Transverse colon (tissue), 4 donors: ENCODE data around the gene RYR3. TPM values are rescaled to one million over a fixed set of nuclear protein-coding genes. Genes with fewer than 3 reads are reported as not detected.

Experiments used
- DNase-seq: peaks from one replicate; pipeline ENCODE4 v3.0.0-alpha.2; 2019
- H3K27ac ChIP-seq, 4 donors: fragments of 200-600 bp; sonication (generic); 2 replicates each; pipeline ENCODE4 v1.5.1; 2016 to 2018; ENCODE audit warnings: inconsistent platforms in 4 of 4
- H3K27me3 ChIP-seq: fragments of 200-600 bp; sonication (generic); 2 replicates; pipeline ENCODE4 v1.5.1; 2017; ENCODE audit warnings: inconsistent platforms
- H3K36me3 ChIP-seq, 4 donors: fragments of 200-600 bp; sonication (generic); 2 replicates each; pipeline ENCODE4 v1.5.1; 2017 to 2019; ENCODE audit warnings: inconsistent platforms in 4 of 4
- H3K4me1 ChIP-seq, 4 donors: fragments of 200-600 bp; sonication (generic); 2 replicates each; pipeline ENCODE4 v1.5.1; 2017 to 2020; ENCODE audit warnings: inconsistent platforms in 4 of 4
- H3K4me3 ChIP-seq, 4 donors: fragments of 200-600 bp; sonication (generic); 1 replicate in 1 of 4; 2 replicates in 3 of 4; pipeline versions ENCODE4 v1.5.1 to v1.6.1; 2017 to 2019; ENCODE audit warnings: inconsistent platforms in 4 of 4
- H3K9me3 ChIP-seq, 2 donors: fragments of 200-600 bp; sonication (generic); 2 replicates each; pipeline ENCODE4 v1.5.1; 2017 to 2019; ENCODE audit warnings: inconsistent platforms in 2 of 2
- EP300 ChIP-seq: sonication (generic); formaldehyde crosslinking; IDR thresholded peaks from one replicate; pipeline ENCODE4 v1.6.1; 2017; ENCODE audit warnings: antibody characterized with exemption, low read depth
- POLR2A ChIP-seq: fragments of 450-650 bp; IDR thresholded peaks from one replicate; pipeline ENCODE4 v1.6.1; 2016; ENCODE audit warnings: antibody characterized with exemption, mild to moderate bottlenecking, moderate library complexity
- POLR2AphosphoS5 ChIP-seq, 3 donors: sonication (generic); formaldehyde crosslinking; IDR thresholded peaks; one replicate each; pipeline ENCODE4 v1.6.1; 2016; ENCODE audit warnings: antibody characterized with exemption in 3 of 3
- WGBS, 2 donors: methylation state at CpG; one replicate each; pipeline ENCODE4 v1.1.5; 2018; ENCODE audit warnings: low coverage in 1 of 2; 5-methylcytosine and 5-hydroxymethylcytosine counted together
- in situ Hi-C, 4 donors: fragments of 200-750 bp; cut with MboI; loops; one replicate each; pipeline versions ENCODE4 v1.15.0 to v1.15.1; 2017; ENCODE audit warnings: low sequenced_read_pairs in 3 of 4, low pct_ligation_motif_present in 1 of 4, low pct_unique_long_range_greater_than_20kb in 1 of 4
- intact Hi-C: fragments of 100-400 bp; cut with DNase I; formaldehyde crosslinking; loops from one replicate; pipeline ENCODE4 v1.15.1; 2023; ENCODE audit warnings: low total_unique reads
- total RNA-seq, 4 donors: library from RNA; depleted of rRNA; stranded (reverse); fragments of >200 nt; gene quantifications; one replicate each; pipeline ENCODE4 v1.1.0, GENCODE V29; 2016
- TF ChIP-seq, protein P1 (sequence below), 5 experiments: fragments of 200-600 bp in 3 of 5; fragments of 450-650 bp in 2 of 5; sonication (generic) in 3 of 5; IDR thresholded peaks; 1 replicate in 2 of 5; 2 replicates in 3 of 5; pipeline ENCODE4 v1.5.1; 2016 to 2017; ENCODE audit warnings: antibody characterized with exemption in 5 of 5, inconsistent platforms in 3 of 5, mild to moderate bottlenecking in 2 of 5, moderate library complexity in 1 of 5

The RYR3 gene
- total RNA-seq, 4 donors from 2014 or later, result 0.96 to 9.7 (median 5.4) TPM

DNA sequence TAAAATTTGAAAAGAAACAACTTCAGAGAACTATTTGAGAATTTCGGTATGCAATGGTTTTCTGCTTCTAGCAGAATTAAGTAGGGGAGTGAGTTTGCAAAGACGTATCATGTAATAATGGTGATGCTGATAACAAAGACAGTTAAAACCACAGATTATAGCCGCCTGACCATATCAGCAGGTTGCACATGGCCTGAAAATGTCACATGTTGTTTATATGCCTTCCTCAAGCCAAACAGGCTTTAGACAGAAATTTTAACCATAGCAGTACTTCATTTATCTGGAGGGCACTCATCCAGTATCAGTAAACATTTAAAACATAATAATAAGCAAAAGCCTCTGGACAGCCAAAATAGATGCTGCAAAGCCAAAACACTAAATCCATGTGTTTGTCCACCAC, 131.7 kb downstream of the RYR3 start:
- 55 to 63% methylated on average over 3 of the region's 3 CpGs for WGBS, 2 donors
- TF ChIP-seq, protein P1, sequence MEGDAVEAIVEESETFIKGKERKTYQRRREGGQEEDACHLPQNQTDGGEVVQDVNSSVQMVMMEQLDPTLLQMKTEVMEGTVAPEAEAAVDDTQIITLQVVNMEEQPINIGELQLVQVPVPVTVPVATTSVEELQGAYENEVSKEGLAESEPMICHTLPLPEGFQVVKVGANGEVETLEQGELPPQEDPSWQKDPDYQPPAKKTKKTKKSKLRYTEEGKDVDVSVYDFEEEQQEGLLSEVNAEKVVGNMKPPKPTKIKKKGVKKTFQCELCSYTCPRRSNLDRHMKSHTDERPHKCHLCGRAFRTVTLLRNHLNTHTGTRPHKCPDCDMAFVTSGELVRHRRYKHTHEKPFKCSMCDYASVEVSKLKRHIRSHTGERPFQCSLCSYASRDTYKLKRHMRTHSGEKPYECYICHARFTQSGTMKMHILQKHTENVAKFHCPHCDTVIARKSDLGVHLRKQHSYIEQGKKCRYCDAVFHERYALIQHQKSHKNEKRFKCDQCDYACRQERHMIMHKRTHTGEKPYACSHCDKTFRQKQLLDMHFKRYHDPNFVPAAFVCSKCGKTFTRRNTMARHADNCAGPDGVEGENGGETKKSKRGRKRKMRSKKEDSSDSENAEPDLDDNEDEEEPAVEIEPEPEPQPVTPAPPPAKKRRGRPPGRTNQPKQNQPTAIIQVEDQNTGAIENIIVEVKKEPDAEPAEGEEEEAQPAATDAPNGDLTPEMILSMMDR (IDR thresholded peaks at IDR 0.05), result no peak
- TF ChIP-seq EP300 (no peak), POLR2A (no peak), POLR2AphosphoS5 (IDR thresholded peaks at IDR 0.05) (no peak)
- Histone ChIP-seq H3K4me1 (no peaks in the 10 kb centered on the region), H3K27me3 (no peaks in the 10 kb centered on the region), H3K36me3 (no peaks in the 10 kb centered on the region), H3K4me3 (no peak overlapping the region), H3K9me3 (no peaks in the 10 kb centered on the region), H3K27ac (no peak overlapping the region)
- no peak for DNase-seq
- in situ Hi-C loops, result no loop called here
- intact Hi-C loops, result no loop called here

DNA sequence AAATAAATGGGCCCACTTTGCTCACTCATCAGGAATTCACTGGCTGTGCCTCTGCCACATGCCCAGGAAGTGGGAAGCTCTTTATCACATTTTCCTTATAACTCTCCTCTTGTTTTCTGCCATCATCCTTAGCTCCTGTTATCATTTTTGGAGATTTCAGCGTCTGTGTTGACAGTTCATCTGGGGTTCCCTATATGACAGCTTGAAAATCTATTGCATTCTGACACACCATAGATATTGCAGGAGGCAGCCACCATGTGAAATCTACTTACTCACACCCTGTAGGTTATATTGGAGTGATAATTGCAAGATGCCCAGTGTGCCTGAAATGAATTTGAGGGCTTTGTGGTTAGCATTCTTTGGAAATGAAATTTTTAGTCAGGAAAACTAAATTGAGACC, 132.9 kb downstream of the RYR3 start:
- Histone ChIP-seq H3K36me3 (no peaks in the 10 kb centered on the region), H3K27me3 (no peaks in the 10 kb centered on the region), H3K4me3 (no peak overlapping the region), H3K9me3 (no peaks in the 10 kb centered on the region), H3K27ac (no peak overlapping the region), H3K4me1 (no peaks in the 10 kb centered on the region)
- TF ChIP-seq POLR2A, result no peak
- TF ChIP-seq EP300, result no peak
- TF ChIP-seq POLR2AphosphoS5 (IDR thresholded peaks at IDR 0.05), result no peak
- TF ChIP-seq, protein P1 (IDR thresholded peaks at IDR 0.05), result no peak
- intact Hi-C loops (no loop called here), in situ Hi-C loops (no loop called here)
- 30 to 44% methylated on average over 1 of the region's 1 CpG for WGBS, 2 donors
- DNase-seq, result no peak

DNA sequence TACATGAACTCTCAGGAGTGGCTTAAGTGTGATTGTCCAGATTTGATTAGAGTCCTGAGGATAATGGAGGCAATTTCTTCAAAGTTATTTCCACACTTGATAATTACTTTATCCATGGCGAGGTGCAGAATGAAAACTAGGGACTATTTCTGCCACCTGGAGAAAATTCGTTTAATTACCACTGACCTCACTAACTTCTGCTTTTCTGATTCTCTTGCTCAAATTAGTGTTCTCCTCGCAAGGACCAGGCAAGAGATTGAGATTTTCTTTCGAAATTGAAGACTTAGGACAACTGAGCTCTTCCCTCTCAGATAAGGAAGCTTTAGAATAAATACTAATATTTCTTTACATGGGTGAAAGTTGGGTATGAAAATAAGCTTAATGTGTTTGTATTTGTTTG, 135.2 kb downstream of the RYR3 start:
- H3K27ac ChIP-seq, result no peak overlapping the region
- H3K9me3 ChIP-seq, result no peaks in the 10 kb centered on the region
- 58 to 66% methylated on average over 4 of the region's 4 CpGs for WGBS, 2 donors
- H3K4me1 ChIP-seq, result no peaks in the 10 kb centered on the region
- no peak for DNase-seq
- no peaks in the 10 kb centered on the region for H3K27me3 ChIP-seq
- no peak for TF ChIP-seq POLR2AphosphoS5 (IDR thresholded peaks at IDR 0.05)
- no peak overlapping the region for H3K4me3 ChIP-seq
- in situ Hi-C loops, result no loop called here
- intact Hi-C loops, result no loop called here
- H3K36me3 ChIP-seq, result no peaks in the 10 kb centered on the region

DNA sequence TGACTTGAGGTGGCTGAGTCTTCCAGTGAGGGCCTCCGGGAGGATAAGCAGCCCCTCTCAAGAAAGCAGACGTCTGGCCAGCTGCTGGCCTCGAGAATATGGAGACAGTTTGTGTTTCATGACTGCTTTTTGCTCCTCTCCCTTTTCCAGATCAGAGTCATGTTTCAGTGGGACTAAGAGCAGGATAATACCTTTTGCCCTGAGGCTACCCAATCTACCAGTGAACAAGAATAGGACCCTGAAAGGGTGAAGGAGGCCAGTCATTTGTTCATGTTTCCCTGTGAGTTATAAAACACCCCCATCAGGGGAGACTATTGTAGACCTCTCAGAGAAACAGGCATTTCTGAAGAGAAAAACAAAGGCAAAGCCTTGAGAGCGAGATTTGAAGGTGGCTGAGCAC, 137.4 kb downstream of the RYR3 start:
- DNase-seq, result no peak
- Histone ChIP-seq H3K27me3 (no peaks in the 10 kb centered on the region), H3K36me3 (no peaks in the 10 kb centered on the region), H3K9me3 (no peaks in the 10 kb centered on the region), H3K4me3 (no peak overlapping the region), H3K27ac (no peak overlapping the region), H3K4me1 (no peaks in the 10 kb centered on the region)
- intact Hi-C loops (no loop called here), in situ Hi-C loops (no loop called here)
- TF ChIP-seq EP300 (no peak), POLR2AphosphoS5 (IDR thresholded peaks at IDR 0.05) (no peak), POLR2A (no peak)
- TF ChIP-seq, protein P1 (IDR thresholded peaks at IDR 0.05), result no peak
- WGBS, 2 donors, result 68 to 82% methylated on average over 4 of the region's 4 CpGs

DNA sequence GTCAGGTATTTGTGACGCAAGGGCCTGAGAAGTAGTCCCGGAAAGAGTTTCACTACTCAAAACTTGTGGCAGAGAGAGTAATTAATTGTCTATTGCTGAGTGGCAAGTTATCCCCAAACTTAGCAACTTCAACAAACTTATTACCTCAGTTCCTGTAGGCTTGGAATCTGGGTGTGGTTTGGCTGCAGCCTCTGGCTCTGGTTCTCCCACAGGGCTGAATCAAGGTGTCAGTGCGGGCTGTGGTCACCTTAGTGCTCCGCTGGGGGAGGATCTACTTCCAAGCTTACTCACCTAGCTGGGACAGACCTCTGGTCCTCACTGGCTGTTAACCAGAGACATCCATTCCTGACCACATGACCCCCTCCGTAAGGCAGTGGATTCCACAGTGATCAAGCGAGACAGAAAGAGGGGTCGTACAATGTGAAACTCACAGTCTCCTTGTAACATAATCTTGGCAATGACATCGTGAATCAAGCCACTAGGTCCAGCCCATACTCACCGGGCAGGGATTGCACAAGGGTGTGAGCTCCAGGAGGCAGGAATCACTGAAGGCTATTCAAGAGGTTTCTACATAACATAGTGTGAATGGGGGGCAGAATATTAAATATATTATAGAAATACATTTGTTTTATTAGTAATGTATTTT, 138.3 kb downstream of the RYR3 start:
- intact Hi-C loops (no loop called here), in situ Hi-C loops (no loop called here)
- H3K4me1 ChIP-seq, result no peaks in the 10 kb centered on the region
- no peak overlapping the region for H3K27ac ChIP-seq
- no peaks in the 10 kb centered on the region for H3K27me3 ChIP-seq
- 57 to 71% methylated on average over 2 to 7 of the region's 9 CpGs for WGBS, 2 donors
- H3K4me3 ChIP-seq, result no peak overlapping the region
- TF ChIP-seq, protein P1 (IDR thresholded peaks at IDR 0.05), result no peak
- TF ChIP-seq POLR2AphosphoS5 (IDR thresholded peaks at IDR 0.05) (no peak), EP300 (no peak), POLR2A (no peak)
- no peaks in the 10 kb centered on the region for H3K9me3 ChIP-seq
- DNase-seq, result no peak
- no peaks in the 10 kb centered on the region for H3K36me3 ChIP-seq
